Keratinocyte (primary cell): ENCODE measurements around the gene OSBPL5. TPM values are rescaled to one million over a fixed set of nuclear protein-coding genes. Genes with fewer than 3 reads are reported as not detected.

Experiments used
- DNase-seq: peaks from one replicate; pipeline ENCODE4 v3.0.0-alpha.2; 2011; ENCODE audit warnings: low read depth, missing footprints, low spot score
- FAIRE-seq: peaks from 2 replicates; lab custom pipeline; 2011; peaks lifted over from hg19 to GRCh38; lab: Jason Lieb, UNC
- H2AFZ ChIP-seq: 2 replicates; pipeline ENCODE4 v1.6.0; 2012; ENCODE audit warnings: low read length, control low read depth, inconsistent platforms; ENCODE audit not compliant: control insufficient read depth
- H3K27ac ChIP-seq: 2 replicates; pipeline ENCODE4 v1.5.1; 2011; ENCODE audit warnings: low read length; ENCODE audit not compliant: control insufficient read depth, insufficient read depth
- H3K27me3 ChIP-seq: 3 replicates; pipeline ENCODE4 v1.6.0; 2011; ENCODE audit warnings: low read length; ENCODE audit not compliant: control insufficient read depth, insufficient read depth; ENCODE audit errors: extremely low read depth
- H3K36me3 ChIP-seq, 2 experiments: 2 replicates in 1 of 2; 3 replicates in 1 of 2; pipeline ENCODE4 v1.5.1; 2011; ENCODE audit warnings: low read length in 2 of 2, mild to moderate bottlenecking in 1 of 2; ENCODE audit not compliant: control insufficient read depth in 2 of 2, insufficient read depth in 2 of 2; ENCODE audit errors: extremely low read depth in 1 of 2
- H3K4me1 ChIP-seq: 3 replicates; pipeline ENCODE4 v1.5.1; 2011; ENCODE audit warnings: low read length; ENCODE audit not compliant: control insufficient read depth, insufficient read depth; ENCODE audit errors: extremely low read depth
- H3K4me2 ChIP-seq: 3 replicates; pipeline ENCODE4 v1.6.0; 2011; ENCODE audit warnings: low read depth, low read length; ENCODE audit not compliant: control insufficient read depth, insufficient read depth; ENCODE audit errors: extremely low read depth
- H3K4me3 ChIP-seq, 3 experiments: fragments of 200-600 bp in 1 of 3; sonication (generic) in 1 of 3; 2 replicates in 2 of 3; 3 replicates in 1 of 3; pipeline ENCODE4 v1.5.1; 2011 to 2016; ENCODE audit warnings: low read length in 3 of 3, mild to moderate bottlenecking in 3 of 3, control low read depth in 2 of 3, inconsistent platforms in 1 of 3, low read depth in 1 of 3, mixed read lengths in 1 of 3, mixed run types in 1 of 3, moderate library complexity in 1 of 3; ENCODE audit not compliant: control insufficient read depth in 2 of 3, insufficient read depth in 2 of 3; ENCODE audit errors: extremely low read depth in 1 of 3
- H3K79me2 ChIP-seq: 2 replicates; pipeline ENCODE4 v1.6.0; 2012; ENCODE audit warnings: low read length; ENCODE audit not compliant: control insufficient read depth, insufficient read depth
- H3K9ac ChIP-seq: 3 replicates; pipeline ENCODE4 v1.6.0; 2011; ENCODE audit warnings: low read length; ENCODE audit not compliant: control insufficient read depth, insufficient read depth; ENCODE audit errors: extremely low read depth
- H3K9me1 ChIP-seq: 3 replicates; pipeline ENCODE4 v1.6.0; 2011; ENCODE audit warnings: low read length; ENCODE audit not compliant: control insufficient read depth, insufficient read depth; ENCODE audit errors: extremely low read depth
- H3K9me3 ChIP-seq: 2 replicates; pipeline ENCODE4 v1.5.1; 2012; ENCODE audit warnings: low read depth, low read length; ENCODE audit not compliant: control insufficient read depth
- H4K20me1 ChIP-seq: 3 replicates; pipeline ENCODE4 v1.6.0; 2011; ENCODE audit warnings: low read length; ENCODE audit not compliant: control insufficient read depth, insufficient read depth; ENCODE audit errors: extremely low read depth
- CTCF ChIP-seq, 3 experiments: IDR thresholded peaks in 1 of 3; conservative IDR thresholded peaks in 1 of 3; optimal IDR thresholded peaks in 1 of 3; 2 replicates in 2 of 3; 3 replicates in 1 of 3; pipeline versions ENCODE3 to v1.5.1; 2011; ENCODE audit warnings: low read length in 3 of 3, mild to moderate bottlenecking in 3 of 3, moderate library complexity in 2 of 3, control low read depth in 1 of 3, inconsistent platforms in 1 of 3; ENCODE audit not compliant: insufficient read depth in 2 of 3; ENCODE audit errors: extremely low read depth in 1 of 3
- EZH2 ChIP-seq: IDR thresholded peaks from one replicate; pipeline ENCODE4 v1.6.1; 2012; ENCODE audit warnings: inconsistent platforms, mild to moderate bottlenecking, low read length, moderate library complexity
- dilution Hi-C: fragments of 300-500 bp; cut with MboI; formaldehyde crosslinking; loops from one replicate; pipeline ENCODE4 v1.7.0; 2020; ENCODE audit warnings: low sequenced_read_pairs; ENCODE audit not compliant: extremely low pct_ligation_motif_present
- polyA plus RNA-seq, 5 experiments: library from polyadenylated mRNA; depleted of rRNA in 3 of 5; stranded (reverse) in 3 of 5; stranded (forward) in 1 of 5; unstranded in 1 of 5; fragments of >200 nt; gene quantifications; 1 replicate in 1 of 5; 2 replicates in 3 of 5; 3 replicates in 1 of 5; pipeline versions ENCODE4 v1.2.1 to v1.2.3, GENCODE V29; 2011 to 2012; ENCODE audit warnings: missing spikeins in 2 of 5, low read depth in 1 of 5, low replicate concordance in 1 of 5

The OSBPL5 gene
- polyA plus RNA-seq, 1 donor (not counting 4 experiments of a cell fraction or from before 2014, with no cell fraction given), result 3.0 TPM

- Histone ChIP-seq H3K9me1 (no peaks in the 10 kb centered on the region), H3K4me3 (no peak overlapping the region), H2AFZ (no peak overlapping the region), H3K36me3 (no peaks in the 10 kb centered on the region), H3K27me3 (peaks cover 28% of the 10 kb centered on the region), H3K4me1 (peaks cover 13% of the 10 kb centered on the region), H3K79me2 (no peaks in the 10 kb centered on the region), H3K9me3 (peaks cover 4% of the 10 kb centered on the region), H4K20me1 (no peaks in the 10 kb centered on the region), H3K27ac (no peak overlapping the region), H3K9ac (no peak overlapping the region), H3K4me2 (no peak overlapping the region)
- dilution Hi-C loops, result no loop called here
- DNase-seq (no peak), FAIRE-seq (no peak)
- TF ChIP-seq EZH2, result no peak
- no peak for TF ChIP-seq CTCF (optimal IDR thresholded peaks at IDR 0.05 in 1 of 3, IDR thresholded peaks at IDR 0.05 in 1 of 3, conservative IDR thresholded peaks at IDR 0.05 in 1 of 3; ENCODE audit: extremely low read depth in 1 of 3, insufficient read depth in 2 of 3, low read length in 3 of 3)
These were observed 8.7 kb upstream of the OSBPL5 start for GRCh38 chr11:3173795-3174194.

- FAIRE-seq, result no peak
- no peak for TF ChIP-seq CTCF (optimal IDR thresholded peaks at IDR 0.05 in 1 of 3, IDR thresholded peaks at IDR 0.05 in 1 of 3, conservative IDR thresholded peaks at IDR 0.05 in 1 of 3; ENCODE audit: extremely low read depth in 1 of 3, insufficient read depth in 2 of 3, low read length in 3 of 3)
- TF ChIP-seq EZH2, result no peak
These were observed 6.9 kb upstream of the OSBPL5 start for GRCh38 chr11:3171931-3172560.

More at GRCh38 chr11:3171931-3172560, 6.9 kb upstream of the OSBPL5 start:
- DNase-seq, result no peak
- Histone ChIP-seq H3K36me3 (no peaks in the 10 kb centered on the region), H3K9me1 (no peaks in the 10 kb centered on the region), H3K9me3 (peaks cover 4% of the 10 kb centered on the region), H4K20me1 (no peaks in the 10 kb centered on the region), H3K4me2 (no peak overlapping the region), H3K4me1 (peaks cover 13% of the 10 kb centered on the region), H3K9ac (no peak overlapping the region), H3K4me3 (no peak overlapping the region), H3K79me2 (no peaks in the 10 kb centered on the region), H3K27me3 (peaks cover 44% of the 10 kb centered on the region), H2AFZ (no peak overlapping the region), H3K27ac (no peak overlapping the region)
- dilution Hi-C loops, result no loop called here
